HG03565 (cell line): ENCODE data around the gene EPB41L4B.

Experiments used
- ATAC-seq: cut with Tn5 transposase; IDR thresholded peaks from one replicate; pipeline ENCODE4 v1.9.1; 2021; ENCODE audit warnings: mild to moderate bottlenecking, moderate library complexity; ENCODE audit not compliant: unreplicated experiment

The EPB41L4B gene

DNA sequence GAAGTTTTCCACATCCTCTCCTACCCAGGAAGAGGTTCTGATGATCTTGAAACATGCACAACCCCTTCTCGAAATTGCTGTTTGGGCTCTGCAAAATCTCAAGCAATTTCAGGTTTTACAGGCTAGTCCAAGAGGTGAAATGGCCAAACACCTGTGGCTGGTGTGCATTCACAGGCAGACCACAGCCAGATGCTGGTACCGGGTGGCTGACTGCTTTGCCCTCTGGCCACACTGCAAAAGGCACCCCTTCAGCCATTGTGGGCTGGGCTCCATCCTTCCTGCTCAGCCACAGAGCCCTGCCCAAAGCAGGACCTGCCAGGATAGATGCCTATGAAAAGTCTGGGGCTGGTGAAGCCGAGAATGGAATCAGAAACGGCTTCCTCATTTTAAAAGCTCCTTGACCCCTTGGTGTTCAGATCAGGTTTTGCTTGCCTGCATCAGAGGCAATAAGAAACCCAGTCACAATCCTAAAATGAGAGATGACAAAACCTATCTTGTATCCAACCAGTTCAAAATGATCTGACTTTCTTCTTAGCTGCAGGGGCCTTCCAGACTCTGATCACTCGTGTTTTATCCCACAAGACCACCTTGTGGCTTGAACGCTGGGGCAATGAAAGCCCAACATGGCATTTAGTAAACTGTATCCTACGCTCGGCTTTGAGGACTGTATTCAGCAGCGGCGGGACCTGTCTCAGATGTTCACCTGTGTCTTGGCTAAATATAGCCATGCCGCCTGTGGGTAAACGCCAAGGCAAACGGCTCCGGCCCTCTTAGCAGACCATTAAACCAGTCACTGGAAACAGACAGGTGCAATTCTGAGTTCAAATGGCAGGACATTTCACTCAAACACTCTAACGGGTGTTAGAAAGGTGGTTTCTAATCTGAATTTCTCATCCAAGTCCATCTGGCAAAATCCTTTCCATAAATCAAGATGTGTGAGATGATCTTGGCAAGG is 49.6 kb downstream of the EPB41L4B start:
- ATAC-seq: no peak

GRCh38 chr9:109270441-109270840 is 50.4 kb downstream of the EPB41L4B start:
- ATAC-seq: no peak

- ATAC-seq: no peak
These were observed 51.0 kb downstream of the EPB41L4B start for GRCh38 chr9:109269839-109270238.

- no peak for ATAC-seq
These were observed 51.8 kb downstream of the EPB41L4B start for GRCh38 chr9:109269081-109269480.

- ATAC-seq: no peak
These were observed 53.3 kb downstream of the EPB41L4B start for GRCh38 chr9:109267555-109267954.

- ATAC-seq: no peak
These were observed 55.8 kb downstream of the EPB41L4B start for GRCh38 chr9:109264877-109265587.

DNA sequence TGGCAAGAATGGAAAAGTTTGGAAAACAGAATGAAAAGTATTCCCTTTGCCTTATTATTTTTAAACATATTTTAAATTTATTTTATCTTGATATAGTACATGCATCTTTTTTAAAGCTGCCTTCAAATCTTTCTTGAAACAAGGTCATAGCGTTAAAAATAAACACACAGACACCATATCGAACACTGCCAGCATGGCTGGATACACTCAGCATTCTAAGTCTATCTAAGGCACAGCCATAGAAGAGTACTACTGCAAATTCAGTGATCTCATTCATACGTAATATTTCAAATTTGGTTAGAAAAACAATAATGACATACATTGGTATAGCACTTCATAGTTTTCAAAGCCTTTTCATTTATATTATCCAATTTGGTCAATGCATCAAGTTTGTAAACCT is 57.5 kb downstream of the EPB41L4B start:
- no peak for ATAC-seq

DNA sequence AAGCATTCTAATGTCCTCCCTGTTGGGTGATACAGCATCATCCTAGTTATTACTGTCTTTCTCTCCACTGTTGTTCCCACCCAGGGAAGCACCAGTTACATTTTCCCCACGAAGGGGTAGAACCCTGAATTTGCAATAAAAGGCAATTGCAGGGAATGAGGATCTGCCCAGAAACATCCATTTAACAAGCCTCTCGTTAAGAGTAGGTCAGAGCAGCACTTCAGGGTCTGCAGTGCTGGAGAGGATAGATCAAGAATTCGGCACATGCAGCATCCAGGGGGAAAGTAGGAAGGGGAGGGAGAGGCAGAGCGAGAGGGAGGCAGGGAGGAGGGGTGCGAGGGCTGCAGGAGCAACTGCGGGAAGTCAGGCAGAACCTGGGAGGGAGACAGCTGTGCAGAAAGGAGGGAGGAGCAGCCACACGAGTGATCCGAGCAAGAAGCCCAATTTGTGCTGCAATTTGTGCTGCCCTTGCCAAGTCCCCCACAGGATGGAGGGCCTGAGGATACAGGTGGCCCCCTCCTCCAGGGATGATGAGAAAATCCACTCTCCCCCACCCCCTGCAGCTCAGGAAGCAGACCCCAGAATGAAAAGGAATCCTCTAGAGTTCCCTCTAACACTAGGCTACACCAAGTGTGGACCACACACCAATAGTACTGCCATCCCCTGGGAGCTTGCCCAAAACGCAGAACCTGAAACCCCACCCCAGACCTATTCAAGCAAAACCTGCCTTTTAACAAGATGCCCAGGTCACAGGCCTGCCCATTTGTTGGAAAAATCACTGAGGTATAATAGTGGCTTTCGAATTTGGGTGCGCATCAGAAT is 62.2 kb downstream of the EPB41L4B start:
- no peak for ATAC-seq

DNA sequence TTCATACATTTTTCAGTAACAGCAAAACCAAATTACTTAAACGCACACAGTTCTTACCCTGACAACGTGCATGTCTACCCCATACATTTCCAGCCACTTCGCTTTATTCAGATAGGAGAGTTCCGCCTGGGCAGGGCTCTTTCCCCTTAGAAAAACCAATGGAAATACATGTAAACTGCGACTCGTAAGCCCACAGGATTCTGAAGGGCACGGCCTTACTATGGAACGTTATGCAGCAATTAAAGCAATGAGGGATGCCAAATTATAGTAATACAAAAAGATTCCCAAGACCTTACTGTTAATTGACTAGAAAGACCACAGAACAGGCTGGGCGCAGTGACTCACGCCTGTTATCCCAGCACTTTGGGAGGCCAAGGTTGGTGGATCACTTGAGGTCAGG is 64.5 kb downstream of the EPB41L4B start:
- no peak for ATAC-seq

- ATAC-seq: no peak
These were observed 65.5 kb downstream of the EPB41L4B start for GRCh38 chr9:109255394-109255793.

DNA sequence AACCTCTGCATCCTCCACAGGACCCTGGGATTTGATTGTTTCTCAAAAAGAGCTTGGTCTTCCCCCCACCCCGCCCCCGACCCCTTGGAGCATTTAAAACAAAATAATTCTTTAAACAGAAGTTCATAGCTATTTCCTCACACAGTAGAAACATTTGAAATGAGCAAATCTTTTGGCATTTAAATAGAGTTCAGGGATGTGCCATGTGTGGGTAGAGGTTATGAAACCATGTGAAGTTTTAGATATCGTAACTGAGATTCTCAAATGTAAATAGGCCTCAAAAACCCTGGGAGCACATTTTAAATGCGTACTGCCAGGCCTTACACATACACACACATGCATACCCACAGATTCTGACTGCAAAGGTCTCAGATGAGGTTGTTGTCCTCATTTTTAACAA is 66.5 kb downstream of the EPB41L4B start:
- no peak for ATAC-seq

GRCh38 chr9:109253637-109254284 is 67.1 kb downstream of the EPB41L4B start:
- no peak for ATAC-seq

DNA sequence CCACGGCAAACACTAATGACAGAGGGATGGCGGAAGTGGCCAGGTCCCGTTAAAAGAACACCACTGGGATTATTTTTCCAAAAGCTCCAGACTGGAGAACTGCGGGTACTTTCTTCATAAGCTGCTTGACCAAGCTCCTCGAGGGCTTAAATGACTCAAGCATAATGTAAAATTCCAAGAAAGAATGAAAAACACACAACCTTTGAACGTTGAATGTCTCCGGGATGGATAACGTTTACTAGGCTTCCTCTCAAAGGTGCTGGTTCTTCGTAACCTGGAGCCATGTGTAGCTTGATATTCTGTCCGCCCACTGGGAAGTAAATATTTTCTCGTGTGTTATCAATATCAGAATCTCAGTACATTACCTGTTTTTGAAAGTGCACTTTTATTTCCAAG is 67.6 kb downstream of the EPB41L4B start:
- ATAC-seq: no peak

GRCh38 chr9:109252291-109252690 is 68.6 kb downstream of the EPB41L4B start:
- no peak for ATAC-seq

GRCh38 chr9:109251776-109252106 is 69.1 kb downstream of the EPB41L4B start:
- ATAC-seq: no peak

- ATAC-seq: no peak
These were observed 69.6 kb downstream of the EPB41L4B start for GRCh38 chr9:109251080-109251775.

DNA sequence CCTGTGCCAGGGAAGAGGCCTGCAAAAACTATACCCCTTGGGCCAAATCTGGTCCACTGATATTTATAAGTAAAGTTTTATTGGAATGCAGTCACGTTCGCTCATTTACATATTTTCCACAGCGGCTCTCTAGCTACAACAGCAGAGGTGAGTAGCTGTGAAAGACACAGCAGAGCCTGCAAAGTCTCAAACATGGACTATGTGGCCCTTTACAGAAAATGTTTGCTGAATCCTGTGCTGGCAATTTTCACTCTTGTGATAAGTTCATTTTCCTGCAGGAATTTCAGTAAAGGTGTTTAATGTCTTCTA is 70.1 kb downstream of the EPB41L4B start:
- no peak for ATAC-seq

DNA sequence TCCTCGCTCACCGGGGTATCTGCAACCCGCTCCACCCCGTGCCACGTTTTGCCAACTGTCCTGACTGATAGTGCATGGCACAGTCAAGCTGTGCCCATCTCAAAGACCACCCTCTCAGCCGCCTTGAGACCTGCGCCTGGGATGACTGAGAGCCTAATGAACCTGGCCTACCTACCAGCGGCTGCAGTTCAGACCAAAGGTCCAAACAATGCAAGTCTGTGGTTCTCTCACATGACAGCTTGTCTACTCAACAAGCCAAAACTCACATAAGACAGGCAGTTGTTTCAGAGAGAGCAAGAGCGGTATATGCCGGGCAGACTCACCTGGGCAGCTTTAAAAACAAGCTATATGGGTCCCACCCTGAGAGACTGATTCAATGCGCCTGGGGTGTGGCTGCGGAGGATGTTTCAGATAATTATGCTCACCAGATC is 70.5 kb downstream of the EPB41L4B start:
- ATAC-seq: no peak

DNA sequence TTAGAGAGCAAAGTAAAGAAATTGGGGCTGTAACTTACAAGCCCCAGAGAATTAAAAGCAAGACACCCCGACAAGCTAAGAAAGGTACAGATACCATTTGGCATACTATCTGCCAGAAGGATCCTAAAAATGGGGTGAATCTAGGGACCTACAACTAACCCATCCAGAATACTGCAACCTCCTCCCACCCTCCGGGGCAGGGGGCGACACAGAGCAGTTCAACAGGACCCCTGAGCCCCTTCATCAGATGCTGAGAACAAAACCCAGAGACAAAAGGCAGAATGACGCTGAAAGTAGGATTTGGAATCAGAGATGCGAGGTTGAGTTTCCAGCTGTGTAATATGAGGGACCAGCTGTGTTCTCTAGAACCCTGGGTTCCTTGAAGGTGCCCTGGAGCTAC is 71.2 kb downstream of the EPB41L4B start:
- ATAC-seq: no peak

DNA sequence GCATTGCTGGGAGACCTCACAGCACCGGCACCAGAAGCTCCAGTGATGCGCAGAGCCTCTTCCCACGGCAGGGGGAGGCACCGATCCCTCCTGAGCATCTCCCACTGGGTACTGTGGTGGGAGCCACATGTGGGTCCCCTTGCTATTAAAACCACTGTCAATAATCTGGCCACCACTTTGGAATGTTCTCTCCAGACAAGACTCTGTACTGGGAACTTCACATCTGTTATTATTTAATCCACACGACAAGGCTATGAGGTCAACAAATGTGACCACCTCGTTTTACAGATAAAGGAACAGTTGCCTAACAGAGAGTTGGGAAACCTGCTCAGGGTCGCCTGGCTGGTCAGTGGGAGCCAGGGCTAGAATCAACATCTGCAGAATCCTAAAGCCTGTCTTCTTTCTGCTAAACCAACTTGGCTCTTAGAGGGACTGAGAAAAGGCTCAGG is 72.7 kb downstream of the EPB41L4B start:
- ATAC-seq: no peak
